Trophoblast cell (in vitro differentiated cells and primary cell): Measurements from ENCODE around the gene TMEM247.

Experiments
- DNase-seq, 2 donors: peaks; one replicate each; pipeline ENCODE4 v3.0.0-alpha.2; 2016
- H2AFZ ChIP-seq: 2 replicates; pipeline ENCODE4 v1.6.1; 2013; ENCODE audit warnings: low read length, moderate library complexity, mild to moderate bottlenecking; ENCODE audit not compliant: insufficient read depth, poor library complexity
- H2AK5ac ChIP-seq: 2 replicates; pipeline ENCODE4 v1.6.1; 2013; ENCODE audit warnings: mild to moderate bottlenecking, low read length
- H2BK120ac ChIP-seq: 2 replicates; pipeline ENCODE4 v1.6.1; 2013; ENCODE audit warnings: low read length, mild to moderate bottlenecking, moderate library complexity; ENCODE audit not compliant: insufficient read depth, poor library complexity
- H2BK12ac ChIP-seq: 2 replicates; pipeline ENCODE4 v1.6.1; 2013; ENCODE audit warnings: mild to moderate bottlenecking, low read length, moderate library complexity
- H2BK5ac ChIP-seq: 2 replicates; pipeline ENCODE4 v1.6.1; 2013; ENCODE audit warnings: low read length, low read depth, moderate library complexity, mild to moderate bottlenecking; ENCODE audit not compliant: poor library complexity
- H3K14ac ChIP-seq: 2 replicates; pipeline ENCODE4 v1.6.1; 2013; ENCODE audit warnings: mild to moderate bottlenecking, low read length
- H3K18ac ChIP-seq: 2 replicates; pipeline ENCODE4 v1.6.1; 2013; ENCODE audit warnings: mild to moderate bottlenecking, low read length
- H3K23ac ChIP-seq: 2 replicates; pipeline ENCODE4 v1.6.1; 2013; ENCODE audit warnings: low read length
- H3K27ac ChIP-seq: 2 replicates; pipeline ENCODE4 v1.5.1; 2013; ENCODE audit warnings: low read depth, mild to moderate bottlenecking, inconsistent platforms, low read length, moderate library complexity
- H3K27me3 ChIP-seq: 2 replicates; pipeline ENCODE4 v1.6.1; 2013; ENCODE audit warnings: inconsistent platforms, mild to moderate bottlenecking, low read length, moderate library complexity; ENCODE audit not compliant: insufficient read depth
- H3K36me3 ChIP-seq, 2 experiments: 1 replicate in 1 of 2; 2 replicates in 1 of 2; pipeline ENCODE4 v1.6.1; 2013; ENCODE audit warnings: low read length in 2 of 2, mild to moderate bottlenecking in 2 of 2, moderate library complexity in 1 of 2; ENCODE audit not compliant: insufficient read depth in 2 of 2, control insufficient read depth in 1 of 2
- H3K4ac ChIP-seq: 2 replicates; pipeline ENCODE4 v1.6.1; 2013; ENCODE audit warnings: low read depth, mild to moderate bottlenecking, low read length, moderate library complexity
- H3K4me1 ChIP-seq, 2 experiments: 1 replicate in 1 of 2; 2 replicates in 1 of 2; pipeline ENCODE4 v1.6.1; 2013; ENCODE audit warnings: low read length in 2 of 2, mild to moderate bottlenecking in 2 of 2, moderate library complexity in 1 of 2; ENCODE audit not compliant: insufficient read depth in 2 of 2, control insufficient read depth in 1 of 2
- H3K4me2 ChIP-seq: 2 replicates; pipeline ENCODE4 v1.6.1; 2013; ENCODE audit warnings: inconsistent platforms, mild to moderate bottlenecking, low read length, moderate library complexity
- H3K4me3 ChIP-seq: 2 replicates; pipeline ENCODE4 v1.5.1; 2013; ENCODE audit warnings: mild to moderate bottlenecking, low read depth, low read length, inconsistent platforms
- H3K79me1 ChIP-seq: one replicate; pipeline ENCODE4 v1.6.1; 2013; ENCODE audit warnings: low read length
- H3K79me2 ChIP-seq: 2 replicates; pipeline ENCODE4 v1.6.1; 2013; ENCODE audit warnings: low read length, mild to moderate bottlenecking; ENCODE audit not compliant: control insufficient read depth, insufficient read depth, poor library complexity
- H3K9ac ChIP-seq: 2 replicates; pipeline ENCODE4 v1.6.1; 2013; ENCODE audit warnings: mild to moderate bottlenecking, low read length
- H3K9me3 ChIP-seq: 2 replicates; pipeline ENCODE4 v1.6.1; 2013; ENCODE audit warnings: low read depth, mild to moderate bottlenecking, control low read depth, inconsistent platforms, low read length; ENCODE audit not compliant: insufficient read depth
- H4K12ac ChIP-seq: 2 replicates; pipeline ENCODE4 v1.6.1; 2013; ENCODE audit warnings: low read depth, mild to moderate bottlenecking, low read length, moderate library complexity
- H4K8ac ChIP-seq: 2 replicates; pipeline ENCODE4 v1.6.1; 2013; ENCODE audit warnings: low read depth, mild to moderate bottlenecking, low read length, moderate library complexity
- H4K91ac ChIP-seq: one replicate; pipeline ENCODE4 v1.6.1; 2013; ENCODE audit warnings: low read depth, mild to moderate bottlenecking, low read length, moderate library complexity
- WGBS: extraction: QIAGEN DNeasy Blood & Tissue Kit; methylation state at CpG from one replicate; pipeline ENCODE4 v1.1.7; 2013; ENCODE audit warnings: missing lambda C conversion rate; ENCODE audit not compliant: insufficient read length, insufficient coverage; ENCODE audit errors: extremely low coverage; 5-methylcytosine and 5-hydroxymethylcytosine counted together

TMEM247 gene

DNA sequence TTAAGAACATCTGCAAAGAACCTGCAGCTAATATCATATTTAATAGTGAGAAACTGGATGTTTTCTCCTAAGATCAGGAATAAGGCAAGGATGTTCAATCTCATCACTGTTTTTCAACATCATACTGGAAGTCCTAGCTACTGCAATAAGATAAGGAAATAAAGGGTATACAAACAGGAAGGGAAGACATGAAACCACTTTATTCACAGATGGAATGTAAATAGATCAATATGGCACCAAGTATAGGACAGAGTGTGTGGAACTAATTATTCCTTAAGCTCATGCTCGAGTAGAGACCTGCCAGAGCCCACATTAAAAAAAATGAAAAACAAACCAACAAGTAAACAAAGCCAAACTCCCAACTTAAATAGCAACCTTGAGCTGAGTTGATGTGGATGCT lies 41.3 kb upstream of the TMEM247 start:
- Histone ChIP-seq H2BK12ac (no peak overlapping the region), H3K9ac (no peak overlapping the region), H3K4ac (no peak overlapping the region), H3K4me1 (peaks cover 5% of the 10 kb centered on the region in 2 experiments), H3K4me3 (no peak overlapping the region), H3K79me2 (no peaks in the 10 kb centered on the region), H2BK5ac (no peak overlapping the region), H3K9me3 (no peaks in the 10 kb centered on the region), H4K12ac (no peak overlapping the region), H3K79me1 (peaks cover 15% of the 10 kb centered on the region), H3K4me2 (no peak overlapping the region), H2BK120ac (no peak overlapping the region), H3K14ac (no peak overlapping the region), H3K27ac (no peak overlapping the region), H4K91ac (no peak overlapping the region), H4K8ac (no peak overlapping the region), H3K27me3 (no peaks in the 10 kb centered on the region), H3K36me3 (no peaks in the 10 kb centered on the region), H2AK5ac (no peak overlapping the region), H3K23ac (no peak overlapping the region), H2AFZ (no peak overlapping the region), H3K18ac (no peak overlapping the region)
- no CpG with 5 or more reads among the region's 1 CpG for WGBS
- DNase-seq, result no peak

DNA sequence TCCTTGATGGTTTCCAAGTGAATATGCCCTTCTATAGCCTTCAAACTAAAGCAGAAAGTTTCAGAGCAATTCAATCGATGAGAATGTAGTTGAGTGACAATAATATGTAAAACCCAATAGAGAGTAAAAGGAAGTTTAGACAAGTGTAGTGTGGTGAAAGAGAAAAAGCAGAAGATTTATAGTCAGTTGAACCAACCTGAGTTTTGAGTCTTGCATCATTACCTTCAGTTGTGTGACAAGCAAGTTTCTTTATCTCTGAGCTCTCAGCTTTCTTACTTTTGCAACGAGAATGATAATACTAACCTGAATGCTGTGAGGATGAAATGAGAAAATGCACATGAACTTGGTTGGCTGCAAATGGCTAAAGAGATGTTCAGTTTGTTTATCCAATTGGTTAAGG lies 40.6 kb upstream of the TMEM247 start:
- Histone ChIP-seq H3K4ac (no peak overlapping the region), H4K8ac (no peak overlapping the region)

DNA sequence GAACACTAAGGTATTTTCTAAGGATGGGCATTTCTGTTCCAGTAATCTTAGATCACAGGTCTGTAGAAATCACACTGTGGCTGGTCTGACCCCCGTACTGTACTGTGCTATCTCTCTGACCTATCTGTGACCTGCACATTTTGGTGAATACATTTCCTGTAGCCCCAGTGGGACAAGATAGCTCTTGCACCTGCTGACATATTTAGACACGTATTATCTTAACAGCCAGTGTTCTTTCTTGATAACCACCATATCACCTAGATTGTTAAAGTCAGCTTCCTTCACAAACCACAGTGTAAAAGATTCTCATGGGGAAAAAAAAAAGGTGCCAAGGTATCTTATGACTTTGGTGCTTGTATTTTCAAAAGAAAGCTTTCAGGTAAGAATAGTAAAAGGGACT lies 39.8 kb upstream of the TMEM247 start:
- H3K27me3 ChIP-seq, result no peaks in the 10 kb centered on the region
- no peak overlapping the region for H4K12ac ChIP-seq
- no peaks in the 10 kb centered on the region for H3K9me3 ChIP-seq
- no peak overlapping the region for H3K9ac ChIP-seq
- no peak overlapping the region for H3K4ac ChIP-seq
- H3K4me1 ChIP-seq, result peaks cover 2% of the 10 kb centered on the region in 2 experiments
- H3K18ac ChIP-seq, result no peak overlapping the region
- H2BK5ac ChIP-seq, result no peak overlapping the region
- H3K27ac ChIP-seq, result no peak overlapping the region
- no peak for DNase-seq
- no peaks in the 10 kb centered on the region for H3K36me3 ChIP-seq
- no peaks in the 10 kb centered on the region for H3K79me2 ChIP-seq
- no peak overlapping the region for H4K91ac ChIP-seq
- H2AK5ac ChIP-seq, result no peak overlapping the region
- H3K79me1 ChIP-seq, result peaks cover 7% of the 10 kb centered on the region
- no peak overlapping the region for H3K4me3 ChIP-seq
- H3K14ac ChIP-seq, result no peak overlapping the region
- H4K8ac ChIP-seq, result no peak overlapping the region
- no peak overlapping the region for H2BK12ac ChIP-seq
- no peak overlapping the region for H2BK120ac ChIP-seq
- H3K23ac ChIP-seq, result no peak overlapping the region
- WGBS, result no CpG with 5 or more reads among the region's 2 CpGs
- no peak overlapping the region for H2AFZ ChIP-seq
- H3K4me2 ChIP-seq, result no peak overlapping the region

More for the DNA sequence above, 40.6 kb upstream of the TMEM247 start:
- Histone ChIP-seq H3K4me2 (no peak overlapping the region), H3K79me1 (peaks cover 13% of the 10 kb centered on the region), H3K4me3 (no peak overlapping the region), H3K79me2 (no peaks in the 10 kb centered on the region), H3K9ac (no peak overlapping the region), H2BK12ac (no peak overlapping the region), H3K18ac (no peak overlapping the region), H3K9me3 (no peaks in the 10 kb centered on the region), H2AK5ac (no peak overlapping the region), H3K36me3 (no peaks in the 10 kb centered on the region), H3K4me1 (peaks cover 4 to 5% of the 10 kb centered on the region in 2 experiments), H3K23ac (no peak overlapping the region), H3K14ac (no peak overlapping the region), H4K91ac (no peak overlapping the region), H2BK120ac (no peak overlapping the region), H4K12ac (no peak overlapping the region), H2AFZ (no peak overlapping the region), H3K27ac (no peak overlapping the region), H3K27me3 (no peaks in the 10 kb centered on the region), H2BK5ac (no peak overlapping the region)
- no CpG with 5 or more reads among the region's 2 CpGs for WGBS
- no peak for DNase-seq

DNA sequence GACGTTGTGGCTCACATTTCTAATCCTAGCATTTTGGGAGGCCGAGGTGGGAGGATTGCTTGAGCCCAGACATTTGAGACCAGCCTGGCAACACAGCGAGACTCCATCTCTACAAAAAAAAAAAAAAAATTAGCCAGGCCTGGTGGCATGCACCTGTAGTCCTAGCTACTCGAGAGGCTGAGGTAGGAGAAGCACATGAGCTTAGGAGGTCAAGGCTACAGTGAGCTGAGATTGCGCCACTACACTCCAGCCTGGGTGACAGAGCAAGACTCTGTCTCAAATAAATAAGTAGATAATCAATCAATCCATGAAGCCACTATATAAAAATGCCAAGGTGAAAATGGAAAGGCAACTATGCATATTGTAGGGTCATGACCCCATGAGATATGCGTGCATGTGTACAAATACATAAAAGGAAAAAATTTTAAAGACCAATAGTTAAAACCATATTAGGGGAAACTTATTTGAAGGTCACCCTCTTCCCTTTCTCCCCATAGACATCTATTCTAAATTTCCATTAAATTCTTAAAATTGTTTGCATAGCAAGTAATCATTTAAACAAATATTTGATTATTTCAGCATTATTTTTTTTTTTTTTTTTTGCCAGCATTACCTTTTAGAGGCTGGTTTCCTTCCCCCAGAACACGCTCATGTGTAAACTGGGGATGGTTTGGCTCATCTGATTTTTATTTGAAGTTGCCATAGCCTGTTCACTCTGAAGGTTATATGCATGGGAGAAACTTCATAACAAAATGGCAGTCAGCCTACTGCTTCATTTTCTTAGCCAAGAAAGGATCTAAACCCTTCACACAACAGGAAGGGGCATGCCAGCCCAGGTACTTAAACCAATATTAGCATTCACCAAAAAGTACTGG lies 37.3 kb upstream of the TMEM247 start:
- no peak overlapping the region for H3K14ac ChIP-seq
- H3K79me1 ChIP-seq, result peaks cover 3% of the 10 kb centered on the region
- no peaks in the 10 kb centered on the region for H3K36me3 ChIP-seq
- H3K9me3 ChIP-seq, result peaks cover 2% of the 10 kb centered on the region
- DNase-seq, result no peak
- H2AFZ ChIP-seq, result no peak overlapping the region
- H2BK5ac ChIP-seq, result no peak overlapping the region
- H3K79me2 ChIP-seq, result no peaks in the 10 kb centered on the region
- H3K4ac ChIP-seq, result no peak overlapping the region
- no peak overlapping the region for H3K18ac ChIP-seq
- H3K4me1 ChIP-seq, result no peaks in the 10 kb centered on the region
- H2BK12ac ChIP-seq, result no peak overlapping the region
- H3K27ac ChIP-seq, result no peak overlapping the region
- no peak overlapping the region for H3K4me2 ChIP-seq
- no peak overlapping the region for H4K91ac ChIP-seq
- H4K8ac ChIP-seq, result no peak overlapping the region
- H3K4me3 ChIP-seq, result no peak overlapping the region
- no CpG with 5 or more reads among the region's 7 CpGs for WGBS
- no peak overlapping the region for H3K23ac ChIP-seq
- H2BK120ac ChIP-seq, result no peak overlapping the region
- H3K27me3 ChIP-seq, result no peaks in the 10 kb centered on the region
- H3K9ac ChIP-seq, result no peak overlapping the region
- H4K12ac ChIP-seq, result no peak overlapping the region
- no peak overlapping the region for H2AK5ac ChIP-seq
